ENCODE measurements around the gene LOXL1.
A peak's percentile ranks its signal among the peaks of the same experiment; 100 is the strongest.

LOXL1 gene

DNA sequence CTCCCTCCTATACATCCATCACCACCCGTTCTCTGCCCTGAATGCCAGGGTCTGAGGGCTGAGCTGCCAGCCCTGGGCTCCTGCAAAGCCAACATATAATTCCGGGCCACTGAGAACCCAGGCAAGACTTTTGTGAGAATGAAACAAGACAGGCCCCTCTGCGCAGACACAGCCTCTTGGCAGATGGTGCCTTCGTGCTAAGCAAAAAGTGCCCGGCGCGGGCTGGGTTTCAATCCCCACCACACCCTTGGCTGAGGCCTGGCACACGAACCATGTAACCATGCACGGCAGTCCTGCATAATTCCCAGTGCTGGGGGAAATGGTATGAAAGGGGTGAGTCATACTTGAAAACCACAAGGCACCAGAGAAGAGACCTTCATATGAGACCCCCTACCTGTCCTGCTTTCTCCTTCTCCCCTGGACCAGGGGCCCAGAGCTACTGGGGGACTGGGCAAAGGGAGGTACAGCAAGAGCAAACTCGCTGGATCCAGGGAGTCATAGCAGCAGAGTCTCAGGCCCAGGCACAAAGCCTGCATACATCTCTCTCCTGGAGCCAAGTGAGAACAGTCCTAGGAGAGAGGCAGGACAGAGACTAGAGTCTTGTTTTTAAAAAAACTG lies 26.1 kb upstream of the LOXL1 start:
- DNase-seq (ENCODE audit: low read depth) = no peak

DNA sequence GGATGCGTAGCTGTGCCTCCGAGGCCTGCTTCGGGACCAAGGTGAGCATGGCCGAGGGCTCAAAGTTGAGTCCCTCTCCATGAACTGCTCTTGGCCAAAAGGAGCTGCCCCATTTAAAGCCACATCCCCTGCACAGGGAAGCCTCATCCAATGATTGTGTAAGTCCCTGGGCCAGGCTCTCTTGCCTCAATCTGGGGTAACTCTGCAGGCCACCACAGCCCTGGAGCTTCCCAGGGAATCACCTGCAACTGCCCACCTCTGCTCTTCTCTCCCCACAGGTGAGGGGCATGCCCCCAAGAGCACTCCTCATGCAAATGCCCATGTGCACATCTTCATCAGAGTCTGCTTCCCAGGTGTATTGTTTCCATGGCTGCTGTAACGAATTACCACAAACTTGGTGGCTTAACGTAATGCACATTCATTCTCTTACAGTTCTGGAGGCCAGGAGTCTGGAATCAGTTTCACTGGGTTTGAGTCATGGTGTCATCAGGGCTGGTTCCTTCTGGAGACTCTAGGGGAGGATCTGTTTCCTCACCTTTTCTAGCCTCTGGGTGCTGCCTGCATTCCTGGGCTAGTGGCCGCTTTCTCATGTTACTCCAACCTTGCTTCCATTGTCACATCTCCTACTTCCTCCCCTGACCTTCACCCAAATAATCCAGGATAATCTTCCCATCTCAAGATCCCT lies 25.0 kb upstream of the LOXL1 start:
- no peak for DNase-seq (ENCODE audit: low read depth)

DNA sequence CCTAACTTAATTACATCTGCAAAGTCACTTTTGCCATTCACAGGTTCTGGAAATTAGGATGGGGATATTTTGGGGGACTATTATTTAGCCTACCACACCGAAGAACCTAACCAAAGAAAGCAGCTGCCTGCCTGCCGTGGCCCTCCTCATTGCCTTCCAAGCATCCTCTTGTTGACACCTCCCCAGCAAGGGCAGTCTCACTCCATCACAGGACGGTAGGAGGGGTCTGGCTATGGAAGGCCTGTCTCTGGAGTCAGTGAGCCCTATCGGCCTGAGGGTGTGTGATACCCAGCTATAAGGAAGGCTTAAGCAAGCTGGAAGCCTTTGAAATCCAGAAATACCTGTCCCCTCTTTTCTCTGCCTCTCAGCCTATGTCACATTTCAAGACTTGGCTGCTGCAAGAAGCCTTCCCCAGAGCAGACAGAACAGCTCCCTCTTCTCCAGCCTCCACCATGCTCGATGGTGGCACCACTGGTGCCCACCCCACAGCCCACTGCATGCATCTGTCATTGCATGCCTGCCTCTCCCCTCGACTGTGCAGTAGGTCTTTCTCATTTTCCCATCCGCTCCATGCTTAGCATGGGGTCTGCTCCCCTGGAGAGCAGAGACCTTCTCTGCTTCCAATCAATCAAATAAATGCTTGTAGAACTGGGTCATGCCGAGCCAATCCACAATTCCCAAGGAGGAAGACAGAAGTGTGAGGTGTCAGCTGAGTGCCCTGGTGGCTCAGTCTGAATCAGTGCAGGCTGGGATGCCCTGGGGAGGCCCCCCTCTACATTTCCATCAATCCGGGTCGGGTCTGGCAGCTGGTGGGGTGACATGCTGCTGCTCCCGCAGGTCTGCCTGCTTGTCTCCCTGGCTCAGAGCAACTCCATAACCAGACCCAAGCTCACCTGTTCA lies 23.9 kb upstream of the LOXL1 start:
- no peak for DNase-seq (ENCODE audit: low read depth)

DNA sequence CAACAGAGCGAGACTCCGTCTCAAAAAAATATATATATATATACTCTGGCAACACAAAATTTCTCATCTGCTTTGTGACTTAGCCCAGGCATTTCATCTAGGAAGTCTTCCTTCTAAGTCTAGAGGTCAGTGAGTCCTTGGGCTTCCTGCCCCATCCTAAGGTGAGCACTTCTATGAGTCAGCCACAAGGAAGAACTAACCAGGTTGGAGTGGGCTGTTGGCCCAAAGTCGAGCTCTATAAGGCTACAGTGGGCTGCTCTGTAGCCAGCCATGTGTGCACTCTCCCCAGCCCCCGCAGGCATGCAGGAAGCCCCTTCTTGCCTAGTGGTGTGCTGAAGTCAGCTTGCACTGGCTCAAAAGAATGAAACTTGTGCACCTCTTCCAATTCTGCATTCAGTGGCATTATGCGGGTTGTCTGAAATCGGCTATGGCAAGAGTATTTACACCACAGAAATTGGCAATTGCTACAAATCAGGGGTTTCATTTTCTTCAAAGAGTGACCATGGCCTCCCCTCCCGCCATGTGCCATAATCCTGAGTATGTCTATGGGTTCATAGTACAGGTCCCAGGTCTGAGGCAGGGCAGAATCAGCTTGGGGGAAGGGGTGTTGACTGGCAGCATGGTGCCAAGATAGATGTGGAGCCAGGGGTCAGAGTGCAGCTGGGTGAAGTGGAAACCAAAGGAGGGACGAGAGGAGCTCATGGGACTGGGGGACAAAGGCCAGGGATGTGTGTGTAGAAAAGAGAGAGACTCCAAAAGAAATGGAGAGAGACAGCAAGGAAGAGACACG lies 22.0 kb upstream of the LOXL1 start:
- no peak for DNase-seq (ENCODE audit: low read depth)

DNA sequence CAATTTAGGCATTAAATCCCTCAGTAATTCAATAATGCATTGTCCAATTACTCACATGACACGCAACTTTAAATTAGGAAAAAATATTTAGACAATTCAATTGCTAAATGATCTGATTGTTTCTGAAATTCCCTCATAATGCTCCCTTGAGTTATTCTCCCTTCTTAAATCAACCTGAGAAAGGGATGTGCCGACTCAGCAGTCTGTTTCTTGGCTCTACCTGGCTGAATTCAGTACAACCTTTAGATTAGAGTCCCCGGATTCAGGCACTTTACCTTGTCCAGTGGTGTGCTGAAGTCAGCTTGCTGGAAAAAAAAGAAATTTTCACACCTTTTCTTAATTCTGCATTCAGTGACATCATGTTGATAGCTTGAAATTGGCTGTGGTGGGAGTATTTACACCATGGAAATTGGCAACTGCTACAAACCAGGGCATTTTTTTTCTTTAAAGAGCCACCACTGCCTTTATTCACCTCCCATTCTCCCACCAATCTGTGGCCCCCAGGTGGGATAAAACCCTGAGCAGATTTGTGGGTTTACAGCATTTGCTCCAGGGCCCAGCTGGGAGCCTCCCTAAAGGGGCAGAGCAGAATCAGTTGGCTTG lies 20.9 kb upstream of the LOXL1 start:
- DNase-seq (ENCODE audit: low read depth) = no peak

DNA sequence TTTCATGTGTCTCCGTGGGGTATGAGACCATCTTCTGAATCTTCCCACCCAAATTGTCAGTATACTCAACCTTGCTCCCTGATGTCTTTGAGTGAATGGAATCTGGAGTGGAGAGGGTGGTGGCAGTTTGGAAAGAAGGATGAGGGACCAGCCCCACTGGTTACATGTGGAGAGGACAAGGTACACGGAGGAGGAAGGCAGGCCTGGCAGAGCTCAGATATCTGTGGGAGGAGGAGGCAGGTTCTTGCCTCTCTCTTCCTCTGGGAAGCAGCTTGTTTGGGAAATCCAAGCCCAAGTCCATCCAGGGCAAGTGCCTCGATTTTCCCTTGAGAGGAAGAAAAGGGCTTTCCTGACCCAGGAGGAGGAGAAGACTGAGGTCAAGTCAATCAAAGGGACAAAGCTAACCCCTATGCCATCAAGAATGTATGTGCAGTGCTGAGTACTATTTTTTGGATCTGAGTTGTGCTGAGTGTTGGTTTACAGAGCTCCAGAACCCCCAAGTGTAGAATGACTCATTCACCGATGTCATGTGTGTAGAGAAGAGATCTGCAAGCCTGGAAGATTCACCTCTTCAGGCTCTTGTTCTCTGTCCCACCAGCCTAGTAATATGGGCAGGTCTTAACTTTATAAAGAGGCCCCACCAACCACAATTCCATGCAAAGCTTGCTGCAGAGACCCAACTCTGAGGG lies 19.8 kb upstream of the LOXL1 start:
- no peak for DNase-seq (ENCODE audit: low read depth)

DNA sequence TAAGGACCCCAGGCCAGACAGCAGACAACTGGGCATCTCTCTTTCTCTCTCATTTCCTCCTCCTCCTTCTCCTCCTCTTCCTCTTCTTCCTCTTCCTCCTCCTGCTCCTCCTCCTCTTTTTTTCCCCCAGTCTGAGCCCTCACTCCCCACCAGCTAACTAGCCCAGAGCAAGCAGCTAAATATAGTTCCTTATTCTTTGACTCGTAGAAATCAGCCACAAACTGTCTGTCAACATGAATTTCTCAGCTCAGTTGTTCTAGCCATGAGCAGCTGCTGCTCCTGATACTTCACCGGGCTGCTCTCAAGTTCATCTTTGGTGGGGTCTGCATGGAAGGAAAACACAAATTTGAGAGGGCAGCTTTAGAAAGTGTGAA lies 19.2 kb upstream of the LOXL1 start:
- no peak for DNase-seq (ENCODE audit: low read depth)

DNA sequence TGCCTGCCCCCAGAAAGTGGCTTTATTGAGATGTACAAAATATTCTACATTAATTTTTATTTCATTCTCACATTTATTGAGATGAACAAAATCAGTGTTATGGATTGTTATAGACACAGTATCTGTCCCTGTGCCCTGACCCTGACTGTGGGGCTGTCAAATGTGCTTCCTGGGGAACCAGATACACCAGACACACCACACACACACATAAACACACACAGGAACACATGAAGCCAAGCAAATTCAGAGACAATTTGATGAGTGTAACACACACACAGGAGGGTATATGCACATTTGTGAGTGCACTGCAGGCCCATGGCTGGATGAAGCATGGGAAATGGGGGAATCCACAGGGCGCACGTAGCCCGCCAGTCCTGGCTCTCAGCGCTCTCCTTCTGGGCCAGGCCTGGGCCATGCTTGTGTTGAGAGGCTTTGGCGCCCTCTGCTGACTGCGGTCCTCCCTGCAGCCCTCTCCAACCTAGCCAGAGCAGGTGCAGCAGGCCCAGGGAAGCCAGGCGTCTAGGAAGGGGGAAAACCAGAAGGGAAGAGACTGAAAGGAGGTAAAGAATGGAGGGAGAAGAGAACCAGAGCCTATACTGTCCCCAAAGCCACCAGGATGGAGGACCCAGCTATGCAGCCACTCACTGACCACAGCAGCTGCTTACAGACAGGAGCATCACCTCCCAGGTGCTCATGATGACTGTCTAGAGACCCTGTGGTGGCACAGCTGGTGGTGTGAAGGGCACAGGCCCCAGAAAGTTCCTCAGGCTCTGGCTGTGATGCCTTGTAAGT lies 18.0 kb upstream of the LOXL1 start:
- peak; percentile 48 for DNase-seq (ENCODE audit: low read depth)

DNA sequence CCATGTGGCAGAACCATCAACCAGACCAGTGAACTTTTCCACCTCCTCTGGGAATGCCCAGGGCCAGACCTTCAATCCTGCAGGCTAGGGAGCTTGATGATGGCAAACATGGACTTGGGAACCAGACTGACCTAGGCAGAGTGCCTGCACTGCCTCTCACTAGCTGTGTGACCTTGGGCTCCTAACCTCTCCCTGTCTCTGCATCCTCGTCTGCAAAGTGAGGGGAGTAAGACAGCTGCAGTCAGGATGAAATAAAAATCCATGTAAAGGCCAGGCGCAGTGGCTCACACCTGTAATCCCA lies 17.5 kb upstream of the LOXL1 start:
- DNase-seq (ENCODE audit: low read depth) = no peak

DNA sequence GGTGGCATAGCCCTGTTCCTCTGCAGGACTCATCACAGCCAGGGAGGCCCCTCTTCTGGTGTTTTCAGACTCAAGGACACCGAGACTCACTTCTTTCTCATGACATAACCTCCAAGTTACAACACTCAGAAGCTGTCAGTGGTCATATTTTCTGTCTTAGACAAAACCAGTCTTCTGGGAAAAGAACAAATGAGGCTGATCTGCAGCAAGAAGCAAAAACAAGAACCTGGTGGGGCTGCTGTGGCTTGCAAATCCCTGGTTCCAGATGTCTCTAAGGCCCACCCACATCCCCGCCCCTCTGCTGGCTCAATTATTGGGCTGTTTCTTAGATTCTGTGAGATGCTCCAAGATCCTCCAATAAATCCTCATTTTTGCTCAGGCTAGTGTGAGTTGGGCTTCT lies 16.6 kb upstream of the LOXL1 start:
- DNase-seq (ENCODE audit: low read depth) = no peak

DNA sequence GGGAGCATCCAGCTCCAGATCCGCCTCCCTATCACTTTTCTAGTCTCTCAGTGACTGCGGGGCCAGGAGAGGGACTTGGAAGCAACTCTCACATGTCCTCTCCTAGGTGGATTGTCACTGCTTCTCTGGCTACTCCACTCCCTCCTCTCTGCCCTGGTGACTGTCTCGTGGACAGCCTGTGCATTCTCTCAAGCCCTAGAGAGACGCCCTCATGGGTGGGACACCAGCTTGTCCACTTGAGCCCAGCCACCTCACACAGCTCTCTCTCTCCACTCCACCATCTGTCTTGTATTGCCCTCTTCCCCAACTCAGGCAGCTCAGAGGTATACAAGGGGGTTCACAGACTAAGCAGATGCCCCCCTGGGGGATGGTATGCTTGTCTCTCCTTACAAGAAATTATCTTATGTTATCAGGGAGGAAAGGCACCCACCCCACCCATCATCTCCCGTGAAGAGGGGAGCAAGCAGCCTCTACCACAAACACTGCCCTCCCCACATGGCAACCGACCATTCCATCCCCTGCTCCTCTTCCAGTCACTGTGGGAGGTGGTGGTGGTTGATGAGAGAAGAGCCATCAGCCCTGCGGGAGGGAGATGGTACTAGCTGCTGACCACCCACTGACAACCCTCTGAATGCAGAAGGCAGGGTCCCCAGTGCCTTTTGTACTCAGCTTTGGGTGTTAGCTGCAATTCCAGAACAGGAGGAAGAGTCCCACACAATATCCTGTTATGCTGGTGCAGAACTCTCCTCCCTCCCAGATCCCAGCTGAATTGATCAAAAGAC lies 15.5 kb upstream of the LOXL1 start:
- no peak for DNase-seq (ENCODE audit: low read depth)

DNA sequence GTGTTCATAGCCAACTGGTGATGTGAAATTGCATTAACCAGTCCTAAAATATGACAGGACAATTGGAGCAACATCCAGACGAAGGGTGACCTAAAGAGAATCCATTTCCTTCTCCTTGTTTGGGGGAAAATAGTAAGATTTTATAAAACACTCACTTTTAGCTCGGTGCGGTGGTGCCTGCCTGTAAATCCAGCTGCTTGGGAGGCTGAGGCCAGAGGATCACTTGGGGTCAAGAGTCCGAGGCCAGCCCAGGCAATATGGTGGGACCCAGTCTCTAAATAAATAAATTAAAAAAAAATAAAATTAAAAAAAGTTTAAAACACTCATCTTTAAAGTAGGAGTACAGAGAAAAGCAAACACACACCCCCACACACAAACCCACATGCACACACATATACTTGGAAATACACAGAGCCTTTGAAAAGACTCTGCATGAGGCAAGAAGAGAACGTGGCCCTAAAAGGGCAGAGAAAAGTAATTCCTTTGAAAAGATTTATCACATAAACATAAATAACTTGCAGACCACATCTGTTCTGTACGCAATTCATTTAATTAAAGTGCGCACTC lies 14.1 kb upstream of the LOXL1 start:
- DNase-seq (ENCODE audit: low read depth) = no peak

DNA sequence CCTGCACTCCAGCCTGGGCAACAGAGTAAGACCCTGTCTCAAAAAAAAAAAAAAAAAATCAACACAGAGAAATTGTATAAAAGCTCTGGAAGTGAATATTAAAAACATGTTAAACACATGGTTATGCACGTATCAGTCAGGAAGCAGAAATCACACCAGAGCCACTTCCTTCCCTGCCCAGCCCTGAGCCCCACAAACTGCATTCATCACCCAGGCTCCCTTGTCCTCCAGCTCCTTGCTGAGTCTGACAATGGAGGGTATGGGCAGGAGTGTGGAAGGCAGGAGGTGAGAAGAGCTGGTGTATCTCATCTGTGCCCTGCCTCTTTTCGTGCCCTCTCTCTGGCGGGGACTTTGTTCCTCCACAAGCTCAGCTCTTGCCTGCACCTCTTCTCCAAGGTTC lies 12.1 kb upstream of the LOXL1 start:
- no peak for DNase-seq (ENCODE audit: low read depth)

DNA sequence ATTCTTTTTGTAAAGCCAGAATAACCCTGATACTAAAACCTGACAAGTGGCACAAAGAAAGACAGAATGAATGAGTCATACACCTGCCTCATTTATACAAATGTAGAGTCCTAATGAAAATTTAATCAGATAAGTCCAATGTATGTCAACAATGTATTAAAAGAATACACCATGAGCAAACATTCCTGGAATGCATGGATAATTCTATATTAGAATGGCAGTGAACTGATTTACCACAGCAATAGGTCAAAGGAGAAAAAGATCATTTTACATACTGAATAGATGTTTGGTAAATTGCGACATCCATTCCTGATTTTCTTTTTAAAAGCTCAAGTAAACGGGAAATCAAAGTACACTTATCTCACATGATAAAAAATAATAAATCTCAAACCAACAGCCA lies 11.2 kb upstream of the LOXL1 start:
- DNase-seq (ENCODE audit: low read depth) = no peak

DNA sequence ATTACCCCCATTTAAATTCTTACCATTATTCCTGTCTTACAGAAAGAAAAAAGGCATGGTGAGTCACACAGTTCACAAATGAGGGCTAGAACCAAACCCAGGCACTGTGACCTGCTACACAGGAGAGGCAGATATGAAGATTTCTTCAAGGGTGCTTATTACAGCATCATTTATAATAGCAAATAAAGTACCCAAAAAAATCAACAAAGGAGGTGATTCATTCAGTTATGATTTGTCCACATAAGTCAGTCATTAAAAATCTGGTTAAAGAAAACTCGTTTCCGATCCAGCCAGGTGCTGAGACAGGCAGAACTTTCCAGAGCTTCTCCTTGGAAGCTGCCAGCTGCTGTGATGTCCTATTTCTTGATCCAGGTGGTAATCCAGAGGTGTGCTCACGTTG lies 7.5 kb upstream of the LOXL1 start:
- DNase-seq (ENCODE audit: low read depth) = no peak

DNA sequence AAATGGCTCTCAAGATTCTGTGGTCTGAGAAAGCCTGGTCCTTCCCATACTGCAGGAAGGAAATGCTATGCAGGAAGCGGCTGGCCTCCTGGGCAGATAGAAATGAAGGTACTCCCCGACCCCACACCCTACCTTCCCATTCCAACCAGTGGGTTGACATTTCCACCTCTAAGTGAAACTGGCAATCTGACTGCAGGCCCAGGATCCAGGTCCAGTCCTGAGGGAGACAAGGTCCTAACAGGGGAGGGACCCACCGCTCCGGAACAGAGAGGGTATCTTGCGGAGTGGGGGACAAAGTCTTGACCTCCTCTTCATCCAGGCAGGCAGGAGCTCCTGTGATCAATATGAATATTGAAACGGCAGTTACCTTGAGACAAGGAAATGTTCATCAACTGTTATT lies 6.6 kb upstream of the LOXL1 start:
- no peak for DNase-seq (ENCODE audit: low read depth)

DNA sequence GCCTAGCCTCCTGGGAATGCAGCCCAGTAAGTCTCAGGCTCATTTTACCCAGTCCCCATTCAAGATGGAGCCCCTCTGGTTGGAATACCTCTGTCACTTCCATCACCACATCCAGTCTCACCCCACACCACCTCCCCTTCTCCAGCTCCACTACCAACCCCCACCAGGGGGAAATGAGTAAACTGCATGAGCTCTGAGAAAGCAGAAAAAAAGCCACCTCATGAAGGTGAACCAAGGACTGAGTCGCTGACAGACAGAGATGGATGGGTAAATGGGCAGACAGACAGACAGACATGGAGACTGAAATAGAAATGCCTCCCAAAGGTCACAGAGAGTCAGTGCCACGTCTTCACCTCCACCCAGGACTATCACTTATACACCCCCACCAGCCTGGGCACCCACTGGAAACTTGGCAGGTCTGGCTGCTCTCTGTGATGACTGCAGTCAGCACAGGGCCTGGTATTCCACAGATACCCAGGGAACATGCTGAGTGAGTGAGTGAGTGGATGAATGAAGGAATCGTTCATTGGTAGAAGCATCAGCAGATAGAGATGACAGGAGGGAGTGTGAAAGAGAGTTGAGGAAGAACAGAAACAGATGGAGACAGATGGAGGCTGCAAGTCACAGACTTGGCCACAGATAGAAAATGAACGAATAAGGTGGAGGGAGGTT lies 4.9 kb upstream of the LOXL1 start:
- no peak for DNase-seq (ENCODE audit: low read depth)

DNA sequence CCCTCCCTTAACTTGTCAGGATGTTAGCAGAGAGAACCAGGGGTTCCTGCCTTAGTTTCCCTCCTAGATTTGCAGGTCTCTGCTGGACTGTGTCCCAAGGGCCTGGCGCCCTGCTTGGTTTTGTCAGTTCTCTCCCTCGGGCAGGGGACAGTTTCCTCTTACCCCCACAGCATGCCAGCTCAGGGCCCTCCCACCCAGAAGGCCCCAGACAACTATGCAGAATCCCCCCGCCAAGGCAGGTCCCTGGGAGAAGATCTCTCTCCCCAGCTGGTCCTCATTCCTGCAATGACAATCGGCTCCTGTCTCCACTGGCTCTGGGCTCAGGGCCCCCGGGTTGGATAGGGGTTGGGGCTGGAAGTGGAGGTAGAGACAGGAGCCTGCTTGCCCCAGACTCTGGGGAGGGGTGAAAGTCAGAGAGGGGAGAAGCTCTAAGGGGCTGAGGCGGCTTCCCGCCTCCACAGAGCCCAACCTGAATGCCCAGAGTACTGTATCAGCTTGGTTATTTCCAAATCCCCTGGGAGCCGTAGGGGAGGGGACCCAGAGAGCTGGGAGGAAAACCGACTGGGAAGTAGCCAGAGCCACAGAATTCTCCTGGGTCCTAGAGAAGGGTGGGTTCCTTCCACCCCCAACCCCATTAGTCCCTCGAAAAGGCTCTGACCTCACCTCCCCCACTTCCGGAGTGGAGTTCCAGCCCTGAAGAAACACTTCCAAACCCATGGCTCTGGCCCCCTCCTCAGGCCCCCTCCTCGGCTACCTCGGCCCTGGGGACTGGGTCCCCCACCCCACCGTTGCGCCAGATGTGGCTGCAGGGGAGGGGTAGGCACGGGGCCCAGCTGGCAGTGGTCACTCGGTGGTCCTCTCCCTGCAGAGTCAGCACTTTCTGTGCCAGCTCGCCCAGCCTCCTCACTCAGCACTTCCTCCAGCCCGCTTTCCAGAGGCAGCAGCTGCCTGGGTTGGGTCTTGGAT lies 3.8 kb upstream of the LOXL1 start:
- DNase-seq (ENCODE audit: low read depth) = no peak

All from T-helper 22 cell (primary cell).